Mucosa of stomach (tissue), 1 donor: ENCODE results near the gene TEC.

Source experiments
- H3K27me3 ChIP-seq: one replicate; pipeline ENCODE4 v1.7.0; 2013; ENCODE audit warnings: mild to moderate bottlenecking, low read length; ENCODE audit not compliant: control insufficient read depth, insufficient read depth
- H3K36me3 ChIP-seq: one replicate; pipeline ENCODE4 v1.7.0; 2013; ENCODE audit warnings: low read length; ENCODE audit not compliant: control insufficient read depth, insufficient read depth
- H3K4me1 ChIP-seq: one replicate; pipeline ENCODE4 v1.7.0; 2013; ENCODE audit warnings: mild to moderate bottlenecking, low read length; ENCODE audit not compliant: control insufficient read depth, insufficient read depth
- H3K4me3 ChIP-seq: one replicate; pipeline ENCODE4 v1.7.0; 2013; ENCODE audit warnings: low read length
- H3K9ac ChIP-seq: one replicate; pipeline ENCODE4 v1.7.0; 2013; ENCODE audit warnings: mild to moderate bottlenecking, low read length, moderate library complexity
- H3K9me3 ChIP-seq: one replicate; pipeline ENCODE4 v1.7.0; 2013; ENCODE audit warnings: mild to moderate bottlenecking, low read length, moderate library complexity; ENCODE audit not compliant: control insufficient read depth
- donor health status: Pancreatic carcinoma.

Gene TEC

DNA sequence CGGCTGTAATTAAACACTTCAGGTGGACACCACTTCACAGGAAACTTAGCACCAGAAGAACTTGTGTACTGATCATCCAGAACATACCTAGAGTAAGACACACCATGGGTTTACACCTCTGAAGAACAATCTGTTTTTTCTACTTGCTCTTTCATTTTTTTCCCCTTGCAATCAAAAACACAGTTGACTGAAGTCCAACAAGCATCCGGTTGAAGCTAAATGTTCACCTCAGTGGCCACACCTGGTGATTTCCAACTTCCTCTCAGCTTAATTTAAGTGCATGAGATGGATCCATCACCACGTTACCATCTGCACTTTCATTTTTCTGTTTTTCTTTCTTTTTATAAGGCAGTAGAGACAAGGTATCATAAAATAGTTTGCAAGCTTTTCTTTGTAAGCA is 130.7 kb downstream of the TEC start:
- no peaks in the 10 kb centered on the region for H3K36me3 ChIP-seq
- no peaks in the 10 kb centered on the region for H3K9me3 ChIP-seq

GRCh38 chr4:48138511-48138910 is 131.1 kb downstream of the TEC start:
- Histone ChIP-seq H3K27me3 (no peaks in the 10 kb centered on the region), H3K4me3 (no peak overlapping the region)

More for the DNA sequence above, 130.7 kb downstream of the TEC start:
- Histone ChIP-seq H3K27me3 (no peaks in the 10 kb centered on the region), H3K9ac (no peak overlapping the region), H3K4me3 (no peak overlapping the region), H3K4me1 (no peaks in the 10 kb centered on the region)

DNA sequence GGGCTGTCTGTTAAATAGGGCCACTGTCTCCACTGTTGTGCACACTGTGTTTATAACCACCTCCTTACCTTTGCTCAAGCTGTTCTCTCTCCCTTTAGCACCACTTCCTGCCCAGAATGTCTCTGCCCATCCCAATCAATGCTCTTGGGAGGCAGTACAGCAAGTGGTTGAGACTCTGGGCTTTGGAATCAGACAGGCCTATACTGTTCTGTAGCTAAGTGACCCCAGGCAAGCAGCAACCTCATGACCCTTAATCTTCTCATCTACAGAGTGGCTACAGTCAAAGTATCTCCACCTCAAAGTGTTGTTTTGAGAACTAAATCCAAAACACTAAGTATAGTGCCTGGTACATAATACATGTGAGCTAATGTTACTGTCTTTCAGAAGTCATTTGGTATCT is 131.8 kb downstream of the TEC start:
- Histone ChIP-seq H3K9me3 (no peaks in the 10 kb centered on the region), H3K27me3 (no peaks in the 10 kb centered on the region), H3K4me3 (no peak overlapping the region), H3K4me1 (no peaks in the 10 kb centered on the region), H3K36me3 (no peaks in the 10 kb centered on the region), H3K9ac (no peak overlapping the region)

More at GRCh38 chr4:48138511-48138910, 131.1 kb downstream of the TEC start:
- H3K9me3 ChIP-seq: no peaks in the 10 kb centered on the region
- no peaks in the 10 kb centered on the region for H3K36me3 ChIP-seq
- H3K9ac ChIP-seq: no peak overlapping the region
- H3K4me1 ChIP-seq: no peaks in the 10 kb centered on the region

GRCh38 chr4:48134081-48134480 is 135.6 kb downstream of the TEC start, which contains the start of gene TXK:
Gene TXK, minus strand, starts transcription at chr4:48134250. Its CDS starts 80 bp downstream, at chr4:48134170.
- no peaks in the 10 kb centered on the region for H3K4me1 ChIP-seq
- no peaks in the 10 kb centered on the region for H3K36me3 ChIP-seq
- H3K4me3 ChIP-seq: no peak within 1 kb of the TSS
- H3K9ac ChIP-seq: no peak within 1 kb of the TSS
- no peaks in the 10 kb centered on the region for H3K9me3 ChIP-seq
- no peaks in the 10 kb centered on the region for H3K27me3 ChIP-seq

DNA sequence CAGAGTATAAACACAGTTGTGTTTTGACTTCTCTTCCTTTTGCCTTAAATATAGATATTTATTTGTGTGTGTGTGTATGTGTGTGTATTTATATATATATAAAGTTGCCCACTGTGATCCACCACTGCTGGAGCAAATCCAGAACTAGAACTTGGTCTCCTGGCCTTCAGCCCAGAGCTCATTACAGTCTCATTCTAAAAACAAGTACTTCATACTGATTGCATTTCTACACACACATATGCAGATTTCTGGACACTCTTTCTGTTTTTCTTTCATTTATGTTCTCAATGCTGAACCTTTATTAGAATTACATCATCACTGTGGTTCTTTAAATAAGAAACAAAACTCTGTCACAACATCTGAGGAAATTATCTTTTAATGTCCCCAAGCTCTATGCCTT is 136.0 kb downstream of the TEC start:
- no peaks in the 10 kb centered on the region for H3K36me3 ChIP-seq
- no peaks in the 10 kb centered on the region for H3K4me1 ChIP-seq
- no peak overlapping the region for H3K9ac ChIP-seq
- H3K4me3 ChIP-seq: no peak overlapping the region
- no peaks in the 10 kb centered on the region for H3K9me3 ChIP-seq
- H3K27me3 ChIP-seq: no peaks in the 10 kb centered on the region

DNA sequence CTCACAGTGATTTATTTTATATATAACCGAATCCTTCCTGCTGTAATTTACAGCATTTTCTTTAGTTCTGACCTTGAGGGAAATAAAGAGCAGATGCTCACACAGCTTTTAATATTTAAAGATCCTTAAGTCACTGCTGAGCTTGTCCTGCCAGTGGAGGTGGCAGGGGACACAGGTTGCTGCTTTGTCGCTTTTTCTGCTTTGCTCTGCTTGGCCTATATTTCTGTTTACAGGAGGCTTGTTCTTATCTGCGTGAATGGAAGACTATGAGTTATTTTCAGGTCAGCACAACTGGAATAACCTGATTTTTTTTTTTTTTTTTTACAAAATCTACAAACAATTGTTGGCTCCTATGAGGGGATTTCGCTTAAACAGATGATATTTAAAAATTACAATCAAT is 137.9 kb downstream of the TEC start:
- Histone ChIP-seq H3K36me3 (no peaks in the 10 kb centered on the region), H3K27me3 (no peaks in the 10 kb centered on the region), H3K9me3 (no peaks in the 10 kb centered on the region), H3K4me3 (no peak overlapping the region), H3K4me1 (peaks cover 7% of the 10 kb centered on the region), H3K9ac (no peak overlapping the region)

- Histone ChIP-seq H3K36me3 (no peaks in the 10 kb centered on the region), H3K4me3 (no peak overlapping the region), H3K27me3 (no peaks in the 10 kb centered on the region), H3K4me1 (peaks cover 7% of the 10 kb centered on the region), H3K9ac (no peak overlapping the region), H3K9me3 (no peaks in the 10 kb centered on the region)
These were observed 139.5 kb downstream of the TEC start for GRCh38 chr4:48130100-48130499.

GRCh38 chr4:48129307-48130014 is 140.2 kb downstream of the TEC start:
- peaks cover 7% of the 10 kb centered on the region for H3K4me1 ChIP-seq
- H3K4me3 ChIP-seq: no peak overlapping the region
- no peak overlapping the region for H3K9ac ChIP-seq
- H3K27me3 ChIP-seq: no peaks in the 10 kb centered on the region
- H3K9me3 ChIP-seq: no peaks in the 10 kb centered on the region
- no peaks in the 10 kb centered on the region for H3K36me3 ChIP-seq

- H3K9ac ChIP-seq: no peak overlapping the region
- no peak overlapping the region for H3K4me3 ChIP-seq
- H3K36me3 ChIP-seq: no peaks in the 10 kb centered on the region
- H3K27me3 ChIP-seq: no peaks in the 10 kb centered on the region
- H3K9me3 ChIP-seq: no peaks in the 10 kb centered on the region
- H3K4me1 ChIP-seq: peaks cover 7% of the 10 kb centered on the region
These were observed 141.8 kb downstream of the TEC start for GRCh38 chr4:48127682-48128404.

- H3K4me1 ChIP-seq: peaks cover 7% of the 10 kb centered on the region
- H3K27me3 ChIP-seq: no peaks in the 10 kb centered on the region
- H3K9ac ChIP-seq: no peak overlapping the region
- H3K4me3 ChIP-seq: no peak overlapping the region
- H3K9me3 ChIP-seq: no peaks in the 10 kb centered on the region
- H3K36me3 ChIP-seq: no peaks in the 10 kb centered on the region
These were observed 142.4 kb downstream of the TEC start for GRCh38 chr4:48127231-48127630.

GRCh38 chr4:48126621-48127020 is 143.0 kb downstream of the TEC start:
- H3K9ac ChIP-seq: no peak overlapping the region
- no peaks in the 10 kb centered on the region for H3K27me3 ChIP-seq
- no peaks in the 10 kb centered on the region for H3K36me3 ChIP-seq
- H3K4me3 ChIP-seq: no peak overlapping the region
- no peaks in the 10 kb centered on the region for H3K9me3 ChIP-seq
- H3K4me1 ChIP-seq: peaks cover 7% of the 10 kb centered on the region

- no peaks in the 10 kb centered on the region for H3K27me3 ChIP-seq
- H3K4me1 ChIP-seq: peaks cover 7% of the 10 kb centered on the region
- H3K9ac ChIP-seq: no peak overlapping the region
- no peaks in the 10 kb centered on the region for H3K9me3 ChIP-seq
- H3K4me3 ChIP-seq: no peak overlapping the region
- H3K36me3 ChIP-seq: no peaks in the 10 kb centered on the region
These were observed 144.8 kb downstream of the TEC start for GRCh38 chr4:48124870-48125269.
